ENCODE results near the gene DRGX.

DRGX gene

GRCh38 chr10:49348593-49348992 is 47.3 kb downstream of the DRGX start:
- no peak for DNase-seq (ENCODE audit: low read depth in 2 of 3, low spot score in 2 of 3)

GRCh38 chr10:49347827-49348226 is 48.1 kb downstream of the DRGX start:
- no peak for DNase-seq (ENCODE audit: low read depth in 2 of 3, low spot score in 2 of 3)

- no peak for DNase-seq (ENCODE audit: low read depth in 2 of 3, low spot score in 2 of 3)
Measured at GRCh38 chr10:49347342-49347741, 48.5 kb downstream of the DRGX start.

- DNase-seq (ENCODE audit: low read depth in 2 of 3, low spot score in 2 of 3): no peak
Measured at GRCh38 chr10:49344840-49345239, 51.0 kb downstream of the DRGX start.

GRCh38 chr10:49338604-49339003 is 57.3 kb downstream of the DRGX start:
- no peak for DNase-seq (ENCODE audit: low read depth in 2 of 3, low spot score in 2 of 3)

- DNase-seq (ENCODE audit: low read depth in 2 of 3, low spot score in 2 of 3): no peak
Measured at GRCh38 chr10:49335364-49335972, 60.4 kb downstream of the DRGX start.

- no peak for DNase-seq (ENCODE audit: low read depth in 2 of 3, low spot score in 2 of 3)
Measured at GRCh38 chr10:49334964-49335363, 60.9 kb downstream of the DRGX start.

GRCh38 chr10:49333192-49333591 is 62.7 kb downstream of the DRGX start:
- DNase-seq (ENCODE audit: low read depth in 2 of 3, low spot score in 2 of 3): no peak

- no peak for DNase-seq (ENCODE audit: low read depth in 2 of 3, low spot score in 2 of 3)
Measured at GRCh38 chr10:49332768-49333167, 63.1 kb downstream of the DRGX start.

- DNase-seq (ENCODE audit: low read depth in 2 of 3, low spot score in 2 of 3): no peak
Measured at GRCh38 chr10:49332333-49332732, 63.6 kb downstream of the DRGX start.

- DNase-seq (ENCODE audit: low read depth in 2 of 3, low spot score in 2 of 3): no peak
Measured at GRCh38 chr10:49331431-49331830, 64.5 kb downstream of the DRGX start.

GRCh38 chr10:49330127-49330665 is 65.7 kb downstream of the DRGX start:
- no peak for DNase-seq (ENCODE audit: low read depth in 2 of 3, low spot score in 2 of 3)

GRCh38 chr10:49329146-49329505 is 66.8 kb downstream of the DRGX start:
- no peak for DNase-seq (ENCODE audit: low read depth in 2 of 3, low spot score in 2 of 3)

- DNase-seq (ENCODE audit: low read depth in 2 of 3, low spot score in 2 of 3): no peak
Measured at GRCh38 chr10:49328401-49329145, 67.3 kb downstream of the DRGX start.

GRCh38 chr10:49327036-49327813 is 68.7 kb downstream of the DRGX start:
- no peak for DNase-seq (ENCODE audit: low read depth in 2 of 3, low spot score in 2 of 3)

- DNase-seq (ENCODE audit: low read depth in 2 of 3, low spot score in 2 of 3): no peak
Measured at GRCh38 chr10:49325916-49326783, 69.7 kb downstream of the DRGX start.

GRCh38 chr10:49325131-49325915 is 70.6 kb downstream of the DRGX start:
- DNase-seq (ENCODE audit: low read depth in 2 of 3, low spot score in 2 of 3): no peak

- DNase-seq (ENCODE audit: low read depth in 2 of 3, low spot score in 2 of 3): no peak
Measured at GRCh38 chr10:49324711-49325110, 71.2 kb downstream of the DRGX start.

GRCh38 chr10:49323896-49324270 is 72.0 kb downstream of the DRGX start:
- DNase-seq (ENCODE audit: low read depth in 2 of 3, low spot score in 2 of 3): no peak

GRCh38 chr10:49323171-49323895 is 72.6 kb downstream of the DRGX start:
- DNase-seq (ENCODE audit: low read depth in 2 of 3, low spot score in 2 of 3): no peak
